Right lobe of liver (tissue), 4 donors: ENCODE measurements around the gene APLF.

Experiments used
- POLR2A ChIP-seq: fragments of 450-650 bp; IDR thresholded peaks from one replicate; pipeline ENCODE4 v1.6.1; 2017; ENCODE audit warnings: antibody characterized with exemption, mild to moderate bottlenecking
- TF ChIP-seq, protein P1 (sequence below), 4 donors: fragments of 200-600 bp in 3 of 4; fragments of 450-650 bp in 1 of 4; IDR thresholded peaks; one replicate each; pipeline versions ENCODE4 v1.5.1 to v1.8.0; 2016 to 2022; ENCODE audit warnings: antibody characterized with exemption in 4 of 4, mild to moderate bottlenecking in 2 of 4
- donor health status: DM: no; HTN: no; CAD: no.
- donor health status: DM: no; HTN: no; CAD: no.
- donor health status: DM: no; HTN: yes; CAD: no.

DNA sequence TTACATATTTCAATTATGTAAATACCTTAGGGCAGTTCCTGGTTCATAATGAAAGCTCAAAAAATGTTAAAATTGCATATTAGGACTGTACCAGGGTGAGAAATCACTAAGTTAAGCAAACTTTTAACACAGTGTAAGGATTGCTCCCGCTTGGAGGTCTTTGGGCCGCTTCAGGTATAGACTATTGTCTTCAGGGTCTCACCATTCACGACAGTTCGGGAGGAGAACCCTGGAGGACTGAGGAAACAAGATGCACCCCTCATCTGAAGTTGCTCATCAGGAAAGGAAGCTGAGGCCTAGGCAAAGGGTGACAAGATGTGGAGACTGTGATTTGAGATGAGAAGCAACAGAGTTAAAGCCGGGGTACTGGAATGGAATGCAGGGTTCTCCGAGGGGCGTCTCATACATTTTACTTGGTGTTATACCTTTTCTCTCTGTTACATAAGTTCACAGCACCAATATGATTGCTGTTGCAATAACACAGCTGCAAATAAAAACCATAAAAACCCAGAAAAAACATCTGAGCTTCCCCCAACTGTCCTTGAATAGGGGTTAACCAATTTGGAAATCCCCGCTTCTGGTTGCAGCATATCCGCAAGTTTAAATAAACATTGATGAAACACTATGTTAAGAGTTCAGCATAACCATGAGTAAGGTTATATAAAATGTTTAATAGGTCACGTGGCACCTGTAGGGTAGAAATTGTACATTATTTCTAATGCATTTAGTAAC lies 40.4 kb upstream of the APLF start:
- TF ChIP-seq, protein P1, sequence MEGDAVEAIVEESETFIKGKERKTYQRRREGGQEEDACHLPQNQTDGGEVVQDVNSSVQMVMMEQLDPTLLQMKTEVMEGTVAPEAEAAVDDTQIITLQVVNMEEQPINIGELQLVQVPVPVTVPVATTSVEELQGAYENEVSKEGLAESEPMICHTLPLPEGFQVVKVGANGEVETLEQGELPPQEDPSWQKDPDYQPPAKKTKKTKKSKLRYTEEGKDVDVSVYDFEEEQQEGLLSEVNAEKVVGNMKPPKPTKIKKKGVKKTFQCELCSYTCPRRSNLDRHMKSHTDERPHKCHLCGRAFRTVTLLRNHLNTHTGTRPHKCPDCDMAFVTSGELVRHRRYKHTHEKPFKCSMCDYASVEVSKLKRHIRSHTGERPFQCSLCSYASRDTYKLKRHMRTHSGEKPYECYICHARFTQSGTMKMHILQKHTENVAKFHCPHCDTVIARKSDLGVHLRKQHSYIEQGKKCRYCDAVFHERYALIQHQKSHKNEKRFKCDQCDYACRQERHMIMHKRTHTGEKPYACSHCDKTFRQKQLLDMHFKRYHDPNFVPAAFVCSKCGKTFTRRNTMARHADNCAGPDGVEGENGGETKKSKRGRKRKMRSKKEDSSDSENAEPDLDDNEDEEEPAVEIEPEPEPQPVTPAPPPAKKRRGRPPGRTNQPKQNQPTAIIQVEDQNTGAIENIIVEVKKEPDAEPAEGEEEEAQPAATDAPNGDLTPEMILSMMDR (IDR thresholded peaks at IDR 0.05): peak in 1 of 4 donors; percentile 7
- no peak for TF ChIP-seq POLR2A
